HEK293 (cell line): ENCODE measurements around the gene TRIM44.
A peak's percentile ranks its signal among the peaks of the same experiment; 100 is the strongest.

Source experiments
- CTCF ChIA-PET: fragments of 350-600 bp; formaldehyde crosslinking; extraction: SDS; loops from one replicate; lab custom pipeline; 2021; ENCODE audit warnings: antibody characterized with exemption; lab: Yijun Ruan, JAX
- POLR2A ChIA-PET: fragments of 300-600 bp; formaldehyde crosslinking; extraction: SDS; loops from one replicate; lab custom pipeline; 2020; ENCODE audit warnings: antibody characterized with exemption, inconsistent platforms; lab: Yijun Ruan, JAX
- H3K27ac ChIP-seq: fragments of 200-500 bp; sonication (Bioruptor generic); 2 replicates; pipeline ENCODE4 v1.5.1; 2014; ENCODE audit warnings: low read depth, low read length, control low read depth, inconsistent platforms; ENCODE audit errors: extremely low read depth
- H3K36me3 ChIP-seq, 2 experiments: fragments of 200-500 bp in 1 of 2; sonication (Bioruptor generic) in 1 of 2; 1 replicate in 1 of 2; 2 replicates in 1 of 2; pipeline ENCODE4 v1.5.1; 2014 to 2017; ENCODE audit warnings: inconsistent platforms in 2 of 2, low read length in 2 of 2; ENCODE audit not compliant: control insufficient read depth in 2 of 2, insufficient read depth in 1 of 2
- H3K4me1 ChIP-seq: fragments of 200-500 bp; sonication (Bioruptor generic); 2 replicates; pipeline ENCODE4 v1.5.1; 2014; ENCODE audit warnings: mild to moderate bottlenecking, low read length, inconsistent platforms; ENCODE audit not compliant: control insufficient read depth, insufficient read depth
- H3K4me3 ChIP-seq: 2 replicates; pipeline ENCODE4 v1.5.1; 2011; ENCODE audit warnings: low read depth, mild to moderate bottlenecking, control low read depth, low read length, moderate library complexity
- H3K9me3 ChIP-seq: fragments of 200-500 bp; sonication (Bioruptor generic); 2 replicates; pipeline ENCODE4 v1.5.1; 2014; ENCODE audit warnings: low read depth, low read length, inconsistent platforms; ENCODE audit not compliant: control insufficient read depth, insufficient read depth
- GLIS1 ChIP-seq: fragments of 450-650 bp; formaldehyde crosslinking; IDR thresholded peaks from 2 replicates; pipeline ENCODE4 v1.5.1; 2016; ENCODE audit warnings: missing biosample characterization, missing genetic modification characterization
- HOXD13 ChIP-seq: sonication (generic); formaldehyde crosslinking; IDR thresholded peaks from 2 replicates; pipeline ENCODE4 v1.8.0; 2022; ENCODE audit warnings: missing genetic modification reagents, borderline replicate concordance
- IKZF3 ChIP-seq: fragments of 450-650 bp; IDR thresholded peaks from 2 replicates; pipeline ENCODE4 v1.5.0; 2018; ENCODE audit warnings: missing biosample characterization, mild to moderate bottlenecking, missing genetic modification characterization, moderate library complexity
- KLF8 ChIP-seq: fragments of 450-650 bp; formaldehyde crosslinking; IDR thresholded peaks from 2 replicates; pipeline ENCODE4 v1.5.1; 2016; ENCODE audit warnings: missing biosample characterization, missing genetic modification characterization
- MYNN ChIP-seq: fragments of 450-650 bp; formaldehyde crosslinking; IDR thresholded peaks from 2 replicates; pipeline ENCODE4 v1.5.1; 2016; ENCODE audit warnings: missing biosample characterization, missing genetic modification characterization, borderline replicate concordance
- OVOL3 ChIP-seq: fragments of 450-650 bp; formaldehyde crosslinking; IDR thresholded peaks from 2 replicates; pipeline ENCODE4 v1.5.1; 2016; ENCODE audit warnings: missing biosample characterization, missing genetic modification characterization
- SCRT2 ChIP-seq: fragments of 450-650 bp; formaldehyde crosslinking; IDR thresholded peaks from 2 replicates; pipeline ENCODE4 v1.5.1; 2016; ENCODE audit warnings: missing biosample characterization, missing genetic modification characterization
- ZFHX2 ChIP-seq: fragments of 450-650 bp; formaldehyde crosslinking; conservative IDR thresholded peaks from 2 replicates; pipeline ENCODE4 v1.5.1; 2016; ENCODE audit warnings: missing biosample characterization, missing genetic modification characterization
- ZNF146 ChIP-seq: fragments of 450-650 bp; formaldehyde crosslinking; IDR thresholded peaks from 2 replicates; pipeline ENCODE4 v1.5.1; 2016; ENCODE audit warnings: missing biosample characterization, missing genetic modification characterization
- ZNF23 ChIP-seq: fragments of 450-650 bp; formaldehyde crosslinking; IDR thresholded peaks from 2 replicates; pipeline ENCODE4 v1.5.1; 2016; ENCODE audit warnings: missing biosample characterization, missing genetic modification characterization, borderline replicate concordance
- ZNF266 ChIP-seq: fragments of 450-650 bp; formaldehyde crosslinking; IDR thresholded peaks from 2 replicates; pipeline ENCODE4 v1.5.1; 2016; ENCODE audit warnings: missing biosample characterization, missing genetic modification characterization, low read depth
- ZNF341 ChIP-seq: fragments of 450-650 bp; formaldehyde crosslinking; IDR thresholded peaks from 2 replicates; pipeline ENCODE4; 2016; ENCODE audit warnings: low read depth, missing biosample characterization, missing genetic modification characterization
- ZNF354C ChIP-seq: fragments of 450-650 bp; formaldehyde crosslinking; IDR thresholded peaks from 2 replicates; pipeline ENCODE4 v1.5.1; 2016; ENCODE audit warnings: missing biosample characterization, missing genetic modification characterization, low read depth, borderline replicate concordance
- ZNF37A ChIP-seq: fragments of 450-650 bp; IDR thresholded peaks from 2 replicates; pipeline ENCODE4 v1.5.1; 2018; ENCODE audit warnings: missing biosample characterization, missing genetic modification characterization
- ZNF48 ChIP-seq: fragments of 450-650 bp; formaldehyde crosslinking; IDR thresholded peaks from 2 replicates; pipeline ENCODE4 v1.5.1; 2016; ENCODE audit warnings: missing biosample characterization, missing genetic modification characterization
- ZNF548 ChIP-seq: fragments of 450-650 bp; formaldehyde crosslinking; IDR thresholded peaks from 2 replicates; pipeline ENCODE4 v1.5.1; 2016; ENCODE audit warnings: missing biosample characterization, missing genetic modification characterization
- ZNF555 ChIP-seq: fragments of 450-650 bp; formaldehyde crosslinking; conservative IDR thresholded peaks from 2 replicates; pipeline ENCODE4 v1.5.1; 2017; ENCODE audit warnings: missing biosample characterization, mild to moderate bottlenecking, missing genetic modification characterization, inconsistent platforms
- ZNF792 ChIP-seq: fragments of 450-650 bp; formaldehyde crosslinking; IDR thresholded peaks from 2 replicates; pipeline ENCODE4 v1.5.1; 2016; ENCODE audit warnings: missing biosample characterization, missing genetic modification characterization
- ZXDB ChIP-seq: fragments of 450-650 bp; formaldehyde crosslinking; IDR thresholded peaks from 2 replicates; pipeline ENCODE4 v1.5.1; 2016; ENCODE audit warnings: missing biosample characterization, missing genetic modification characterization
- TF ChIP-seq, protein P1 (sequence below): fragments of 450-650 bp; formaldehyde crosslinking; IDR thresholded peaks from 2 replicates; pipeline ENCODE4; 2016; ENCODE audit warnings: missing biosample characterization, missing genetic modification characterization
- TF ChIP-seq, protein P2 (sequence below): fragments of 450-650 bp; formaldehyde crosslinking; IDR thresholded peaks from 2 replicates; pipeline ENCODE4 v1.5.1; 2016; ENCODE audit warnings: missing biosample characterization, missing genetic modification characterization
- TF ChIP-seq, protein P3 (sequence below): fragments of 450-650 bp; formaldehyde crosslinking; IDR thresholded peaks from 2 replicates; pipeline ENCODE4 v1.5.1; 2016; ENCODE audit warnings: missing biosample characterization, missing genetic modification characterization
- TF ChIP-seq, protein P4 (sequence below): fragments of 450-650 bp; formaldehyde crosslinking; IDR thresholded peaks from 2 replicates; pipeline ENCODE4 v1.5.1; 2016; ENCODE audit warnings: missing biosample characterization, missing genetic modification characterization
- TF ChIP-seq, protein P5 (sequence below): IDR thresholded peaks from 2 replicates; pipeline ENCODE4 v1.6.1; 2011; ENCODE audit warnings: mild to moderate bottlenecking, low read depth, low read length, borderline replicate concordance

The TRIM44 gene

DNA sequence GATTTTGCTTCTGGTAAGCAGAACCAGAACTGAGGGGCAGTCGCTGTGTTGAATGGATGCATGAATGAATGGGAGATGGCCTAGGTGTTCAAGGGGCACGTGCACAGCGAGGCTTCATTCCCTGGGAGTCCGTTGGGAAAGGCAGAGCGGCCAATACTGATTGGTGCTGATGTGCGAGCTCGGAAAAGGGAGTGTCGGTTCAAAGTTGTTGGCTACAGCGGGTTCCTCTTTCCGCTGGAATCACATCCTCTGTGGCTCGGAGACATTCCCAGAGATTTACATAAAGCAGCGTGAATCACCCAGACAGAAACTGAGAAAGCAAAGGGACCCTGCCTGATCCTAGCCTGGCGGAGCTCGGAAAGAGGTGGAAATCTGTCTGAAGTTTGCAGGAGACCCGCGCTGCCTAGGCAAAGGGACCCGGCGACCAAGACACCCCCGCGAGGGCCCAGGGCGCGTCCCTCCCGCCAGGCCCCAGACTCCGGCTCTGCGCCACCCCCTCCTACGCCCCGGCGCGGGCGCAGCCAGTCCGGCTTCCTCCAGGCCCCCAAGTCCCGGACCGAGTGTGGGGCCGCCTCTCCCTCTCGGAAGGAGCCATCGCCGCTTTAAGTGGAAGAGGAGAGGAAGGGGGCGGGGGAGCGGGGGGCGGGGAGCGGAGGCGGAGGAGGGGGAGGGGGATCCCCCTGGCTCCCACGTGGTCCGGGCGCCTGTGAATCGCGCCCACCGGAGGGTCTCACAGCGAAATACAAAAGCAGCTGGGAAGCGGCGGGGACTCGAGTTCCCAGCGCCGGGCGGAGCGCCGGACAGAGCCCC is 44.7 kb upstream of the TRIM44 start, which contains the start of gene FJX1 (continued):
- TF ChIP-seq IKZF3 (tag by site-specific recombination), result peak; percentile 54; the same call in 1 of the 2 replicates
- TF ChIP-seq ZNF548 (tag by site-specific recombination), result no peak
- no peak for TF ChIP-seq ZNF354C (tag by site-specific recombination)

DNA sequence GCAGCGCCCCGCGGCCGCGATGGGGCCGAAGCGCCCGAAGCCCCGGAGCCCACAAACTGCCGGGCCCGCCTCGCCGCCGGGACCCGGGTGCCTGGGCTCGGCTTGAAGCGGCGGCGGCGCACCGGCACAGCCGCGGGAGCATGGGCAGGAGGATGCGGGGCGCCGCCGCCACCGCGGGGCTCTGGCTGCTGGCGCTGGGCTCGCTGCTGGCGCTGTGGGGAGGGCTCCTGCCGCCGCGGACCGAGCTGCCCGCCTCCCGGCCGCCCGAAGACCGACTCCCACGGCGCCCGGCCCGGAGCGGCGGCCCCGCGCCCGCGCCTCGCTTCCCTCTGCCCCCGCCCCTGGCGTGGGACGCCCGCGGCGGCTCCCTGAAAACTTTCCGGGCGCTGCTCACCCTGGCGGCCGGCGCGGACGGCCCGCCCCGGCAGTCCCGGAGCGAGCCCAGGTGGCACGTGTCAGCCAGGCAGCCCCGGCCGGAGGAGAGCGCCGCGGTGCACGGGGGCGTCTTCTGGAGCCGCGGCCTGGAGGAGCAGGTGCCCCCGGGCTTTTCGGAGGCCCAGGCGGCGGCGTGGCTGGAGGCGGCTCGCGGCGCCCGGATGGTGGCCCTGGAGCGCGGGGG is 44.0 kb upstream of the TRIM44 start:
- peak overlapping the region; percentile 63 for H3K4me3 ChIP-seq
- H3K36me3 ChIP-seq, result no peaks in the 10 kb centered on the region
- no peak for TF ChIP-seq MYNN (tag by site-specific recombination)
- peak; percentile 65 for TF ChIP-seq ZFHX2 (tag by site-specific recombination)
- TF ChIP-seq, protein P1, sequence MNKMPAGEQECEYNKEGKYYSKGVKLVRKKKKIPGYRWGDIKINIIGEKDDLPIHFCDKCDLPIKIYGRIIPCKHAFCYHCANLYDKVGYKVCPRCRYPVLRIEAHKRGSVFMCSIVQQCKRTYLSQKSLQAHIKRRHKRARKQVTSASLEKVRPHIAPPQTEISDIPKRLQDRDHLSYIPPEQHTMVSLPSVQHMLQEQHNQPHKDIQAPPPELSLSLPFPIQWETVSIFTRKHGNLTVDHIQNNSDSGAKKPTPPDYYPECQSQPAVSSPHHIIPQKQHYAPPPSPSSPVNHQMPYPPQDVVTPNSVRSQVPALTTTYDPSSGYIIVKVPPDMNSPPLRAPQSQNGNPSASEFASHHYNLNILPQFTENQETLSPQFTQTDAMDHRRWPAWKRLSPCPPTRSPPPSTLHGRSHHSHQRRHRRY (tag by site-specific recombination), result no peak
- TF ChIP-seq, all 188 proteins: peak for 1
- H3K4me1 ChIP-seq, result peaks cover 3% of the 10 kb centered on the region
- H3K9me3 ChIP-seq, result no peaks in the 10 kb centered on the region
- ChIA-PET CTCF (interaction anchor here (0.6 to 1.7 kb wide), 5 partner anchors 10 to 513 kb away, joined by 3 to 16 read pairs (median 4); no protein-coding TSS in a partner anchor), POLR2A (interaction anchor here (0.5 to 1.4 kb wide), 3 partner anchors 12 to 766 kb away, joined by 3 to 5 read pairs (median 3); no protein-coding TSS in a partner anchor)
- H3K27ac ChIP-seq, result peak overlapping the region; percentile 88; the same call in 1 of the 2 replicates

DNA sequence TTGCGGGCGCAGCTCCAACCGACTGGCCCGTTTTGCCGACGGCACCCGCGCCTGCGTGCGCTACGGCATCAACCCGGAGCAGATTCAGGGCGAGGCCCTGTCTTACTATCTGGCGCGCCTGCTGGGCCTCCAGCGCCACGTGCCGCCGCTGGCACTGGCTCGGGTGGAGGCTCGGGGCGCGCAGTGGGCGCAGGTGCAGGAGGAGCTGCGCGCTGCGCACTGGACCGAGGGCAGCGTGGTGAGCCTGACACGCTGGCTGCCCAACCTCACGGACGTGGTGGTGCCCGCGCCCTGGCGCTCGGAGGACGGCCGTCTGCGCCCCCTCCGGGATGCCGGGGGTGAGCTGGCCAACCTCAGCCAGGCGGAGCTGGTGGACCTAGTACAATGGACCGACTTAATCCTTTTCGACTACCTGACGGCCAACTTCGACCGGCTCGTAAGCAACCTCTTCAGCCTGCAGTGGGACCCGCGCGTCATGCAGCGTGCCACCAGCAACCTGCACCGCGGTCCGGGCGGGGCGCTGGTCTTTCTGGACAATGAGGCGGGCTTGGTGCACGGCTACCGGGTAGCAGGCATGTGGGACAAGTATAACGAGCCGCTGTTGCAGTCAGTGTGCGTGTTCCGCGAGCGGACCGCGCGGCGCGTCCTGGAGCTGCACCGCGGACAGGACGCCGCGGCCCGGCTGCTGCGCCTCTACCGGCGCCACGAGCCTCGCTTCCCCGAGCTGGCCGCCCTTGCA is 43.3 kb upstream of the TRIM44 start:
- Histone ChIP-seq H3K4me3 (peak overlapping the region; percentile 63), H3K9me3 (no peaks in the 10 kb centered on the region), H3K4me1 (peaks cover 3% of the 10 kb centered on the region), H3K36me3 (no peaks in the 10 kb centered on the region), H3K27ac (peak overlapping the region; percentile 88; the same call in 1 of the 2 replicates)
- ChIA-PET CTCF (interaction anchor here (0.6 to 1.3 kb wide), 4 partner anchors 9 to 195 kb away, joined by 3 to 5 read pairs (median 4); no protein-coding TSS in a partner anchor), POLR2A (interaction anchor here (0.5 to 1.1 kb wide), 3 partner anchors 11 to 765 kb away, joined by 3 to 4 read pairs (median 3); no protein-coding TSS in a partner anchor)
- TF ChIP-seq GLIS1 (tag by site-specific recombination) (no peak), ZNF792 (tag by site-specific recombination) (no peak), ZNF146 (tag by site-specific recombination) (no peak), ZNF48 (tag by site-specific recombination) (no peak), SCRT2 (tag by site-specific recombination) (no peak), ZNF341 (tag by site-specific recombination) (0 out of 2 replicates have a peak, but pooled peaks have one; percentile 16), ZNF23 (tag by site-specific recombination) (no peak), KLF8 (tag by site-specific recombination) (peak; percentile 14; the same call in 1 of the 2 replicates), OVOL3 (no peak), ZXDB (no peak), ZNF37A (tag by site-specific recombination) (no peak), ZNF555 (no peak), ZFHX2 (tag by site-specific recombination) (no peak), ZNF266 (tag by site-specific recombination) (no peak), HOXD13 (CRISPR knock-in tag) (0 out of 2 replicates have a peak, but pooled peaks have one; percentile 9)
- TF ChIP-seq, protein P2, sequence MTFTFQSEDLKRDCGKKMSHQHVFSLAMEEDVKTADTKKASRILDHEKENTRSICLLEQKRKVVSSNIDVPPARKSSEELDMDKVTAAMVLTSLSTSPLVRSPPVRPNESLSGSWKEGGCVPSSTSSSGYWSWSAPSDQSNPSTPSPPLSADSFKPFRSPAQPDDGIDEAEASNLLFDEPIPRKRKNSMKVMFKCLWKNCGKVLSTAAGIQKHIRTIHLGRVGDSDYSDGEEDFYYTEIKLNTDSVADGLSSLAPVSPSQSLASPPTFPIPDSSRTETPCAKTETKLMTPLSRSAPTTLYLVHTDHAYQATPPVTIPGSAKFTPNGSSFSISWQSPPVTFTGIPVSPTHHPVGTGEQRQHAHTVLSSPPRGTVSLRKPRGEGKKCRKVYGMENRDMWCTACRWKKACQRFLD, result no peak
- TF ChIP-seq, protein P3, sequence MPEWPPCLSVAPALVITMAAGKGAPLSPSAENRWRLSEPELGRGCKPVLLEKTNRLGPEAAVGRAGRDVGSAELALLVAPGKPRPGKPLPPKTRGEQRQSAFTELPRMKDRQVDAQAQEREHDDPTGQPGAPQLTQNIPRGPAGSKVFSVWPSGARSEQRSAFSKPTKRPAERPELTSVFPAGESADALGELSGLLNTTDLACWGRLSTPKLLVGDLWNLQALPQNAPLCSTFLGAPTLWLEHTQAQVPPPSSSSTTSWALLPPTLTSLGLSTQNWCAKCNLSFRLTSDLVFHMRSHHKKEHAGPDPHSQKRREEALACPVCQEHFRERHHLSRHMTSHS (tag by site-specific recombination), result no peak
- TF ChIP-seq, protein P4, sequence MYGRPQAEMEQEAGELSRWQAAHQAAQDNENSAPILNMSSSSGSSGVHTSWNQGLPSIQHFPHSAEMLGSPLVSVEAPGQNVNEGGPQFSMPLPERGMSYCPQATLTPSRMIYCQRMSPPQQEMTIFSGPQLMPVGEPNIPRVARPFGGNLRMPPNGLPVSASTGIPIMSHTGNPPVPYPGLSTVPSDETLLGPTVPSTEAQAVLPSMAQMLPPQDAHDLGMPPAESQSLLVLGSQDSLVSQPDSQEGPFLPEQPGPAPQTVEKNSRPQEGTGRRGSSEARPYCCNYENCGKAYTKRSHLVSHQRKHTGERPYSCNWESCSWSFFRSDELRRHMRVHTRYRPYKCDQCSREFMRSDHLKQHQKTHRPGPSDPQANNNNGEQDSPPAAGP (tag by site-specific recombination), result 0 out of 2 replicates have a peak, but pooled peaks have one; percentile 49
- TF ChIP-seq, protein P5, sequence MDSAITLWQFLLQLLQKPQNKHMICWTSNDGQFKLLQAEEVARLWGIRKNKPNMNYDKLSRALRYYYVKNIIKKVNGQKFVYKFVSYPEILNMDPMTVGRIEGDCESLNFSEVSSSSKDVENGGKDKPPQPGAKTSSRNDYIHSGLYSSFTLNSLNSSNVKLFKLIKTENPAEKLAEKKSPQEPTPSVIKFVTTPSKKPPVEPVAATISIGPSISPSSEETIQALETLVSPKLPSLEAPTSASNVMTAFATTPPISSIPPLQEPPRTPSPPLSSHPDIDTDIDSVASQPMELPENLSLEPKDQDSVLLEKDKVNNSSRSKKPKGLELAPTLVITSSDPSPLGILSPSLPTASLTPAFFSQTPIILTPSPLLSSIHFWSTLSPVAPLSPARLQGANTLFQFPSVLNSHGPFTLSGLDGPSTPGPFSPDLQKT, result no peak
